NCI-H69 (cell line): ENCODE results near the gene C16orf78.
A peak's percentile ranks its signal among the peaks of the same experiment; 100 is the strongest.

ENCODE experiments used
- DNase-seq: peaks from one replicate; lab custom pipeline; 2025; lab: John Stamatoyannopoulos, UW

The C16orf78 gene, protein sequence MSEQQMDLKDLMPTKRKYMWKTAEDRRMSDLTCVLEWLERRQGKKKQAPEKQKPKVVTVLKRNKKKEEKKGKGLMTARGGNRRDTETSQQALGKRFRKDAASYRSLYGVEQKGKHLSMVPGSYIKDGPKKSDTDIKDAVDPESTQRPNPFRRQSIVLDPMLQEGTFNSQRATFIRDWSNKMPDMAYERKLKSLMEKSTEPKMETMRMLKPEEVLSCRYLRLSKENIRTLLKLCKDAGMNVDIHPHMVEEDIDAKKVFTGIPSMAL

DNA sequence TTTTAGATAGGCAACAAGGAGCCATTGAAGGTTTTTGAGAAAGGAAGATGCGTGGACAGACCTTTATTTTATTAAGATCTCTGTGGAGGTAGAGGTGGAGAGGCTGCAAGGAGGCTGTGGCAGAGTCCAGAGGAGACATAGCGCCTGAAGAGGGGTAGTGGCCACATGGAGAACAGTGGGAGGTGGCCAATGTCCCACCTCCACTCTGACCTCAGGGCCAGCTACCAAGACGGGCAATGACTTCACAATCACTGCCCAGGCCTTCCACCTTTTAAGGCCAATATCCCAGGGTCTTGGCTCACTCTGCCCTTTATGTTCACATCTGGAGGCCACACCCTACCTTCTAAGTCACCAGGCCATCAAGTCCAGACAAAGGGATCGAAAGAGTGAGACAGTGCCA, at the start of gene C16orf78:
C16orf78 (plus strand) TSS at position 301 of the 400 bp plus-strand sequence. CDS start 136 bp downstream, outside the sequence.
- no peak for DNase-seq

DNA sequence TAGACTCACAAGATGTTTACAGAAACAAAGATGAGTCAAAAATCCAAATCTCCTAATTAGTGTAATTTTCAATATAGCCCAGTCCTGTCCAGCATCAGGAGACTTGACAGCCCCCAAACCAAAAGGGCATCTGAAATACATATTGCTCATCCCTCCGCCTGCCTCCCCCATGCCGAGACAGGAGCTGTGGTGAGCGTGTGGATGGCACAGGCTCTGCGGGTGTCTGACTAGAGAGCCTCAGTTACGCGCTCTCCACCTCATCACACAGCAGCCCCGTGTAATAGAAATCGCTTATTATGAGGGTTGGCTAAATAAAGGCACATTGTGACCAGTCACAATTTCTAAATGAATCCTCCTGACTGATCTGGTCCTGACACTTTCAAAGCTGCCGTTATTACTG, 48.9 kb upstream of the C16orf78 start:
- DNase-seq: no peak

DNA sequence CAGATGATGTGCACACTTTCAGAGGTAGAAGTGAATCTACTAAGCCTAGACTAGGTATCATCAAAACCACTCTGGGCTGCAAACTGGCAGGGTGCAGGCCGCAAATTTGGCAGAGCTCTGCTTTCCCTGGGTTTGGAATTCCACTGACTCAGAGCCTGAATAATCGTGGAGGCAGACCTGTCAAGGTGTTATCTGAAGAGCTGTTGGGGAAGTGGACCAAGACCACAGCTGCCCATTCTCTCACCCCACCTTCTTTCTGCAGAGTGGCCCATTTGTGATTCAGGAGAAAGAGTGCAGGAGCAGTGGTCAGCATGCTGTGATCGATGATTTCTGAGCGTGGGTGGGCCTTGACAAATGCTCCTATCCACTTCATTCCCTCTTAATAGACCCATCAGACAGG, 46.1 kb upstream of the C16orf78 start:
- no peak for DNase-seq

DNA sequence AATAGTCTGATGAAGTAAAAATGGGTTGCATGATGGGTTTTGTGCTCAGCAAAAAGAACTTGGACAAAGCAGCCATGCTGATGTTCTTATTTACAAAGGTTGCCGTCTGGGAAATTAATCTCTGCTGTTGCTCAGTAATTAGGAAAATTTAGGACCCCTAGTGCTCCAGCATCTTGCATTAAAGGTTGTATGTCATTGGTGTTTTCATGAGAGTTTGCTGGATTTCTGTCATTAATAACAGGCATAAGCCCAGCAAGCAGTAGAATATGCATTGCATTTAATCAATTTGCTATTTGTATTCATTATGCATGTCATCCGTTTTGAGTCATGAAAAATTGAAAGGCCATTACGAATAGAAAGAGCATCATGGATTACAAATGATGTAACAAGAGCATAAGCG, 45.3 kb upstream of the C16orf78 start:
- DNase-seq: no peak

DNA sequence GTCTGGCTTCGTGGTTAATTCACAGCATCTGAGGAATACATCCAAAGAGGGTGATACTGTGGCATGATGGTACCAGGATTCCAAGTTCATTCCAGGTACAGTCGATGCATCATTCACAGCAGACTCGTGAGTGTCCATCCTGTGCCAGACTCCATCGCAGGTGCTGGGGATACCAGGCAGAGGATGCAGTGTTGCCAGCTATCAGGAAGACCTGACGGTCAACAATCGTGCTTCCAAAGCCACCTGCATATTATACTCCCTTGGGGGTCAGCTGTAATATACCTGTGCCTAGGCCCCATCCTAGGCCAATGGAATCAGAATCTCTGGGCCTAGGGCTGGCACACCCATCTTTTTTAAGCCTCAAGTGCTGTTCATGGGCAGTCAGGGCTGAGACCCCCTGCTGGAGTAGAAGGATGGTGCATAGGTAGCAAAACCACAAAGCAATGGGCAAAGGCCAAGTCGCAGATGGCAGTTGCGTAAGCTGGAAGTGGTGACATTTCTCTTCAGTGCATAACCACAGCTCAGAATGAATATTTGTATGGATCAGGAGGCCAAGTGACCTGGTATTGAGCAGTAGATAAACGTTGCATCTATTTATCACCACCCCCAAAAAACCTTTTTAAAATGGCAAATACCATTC, 42.9 kb upstream of the C16orf78 start:
- DNase-seq: no peak

DNA sequence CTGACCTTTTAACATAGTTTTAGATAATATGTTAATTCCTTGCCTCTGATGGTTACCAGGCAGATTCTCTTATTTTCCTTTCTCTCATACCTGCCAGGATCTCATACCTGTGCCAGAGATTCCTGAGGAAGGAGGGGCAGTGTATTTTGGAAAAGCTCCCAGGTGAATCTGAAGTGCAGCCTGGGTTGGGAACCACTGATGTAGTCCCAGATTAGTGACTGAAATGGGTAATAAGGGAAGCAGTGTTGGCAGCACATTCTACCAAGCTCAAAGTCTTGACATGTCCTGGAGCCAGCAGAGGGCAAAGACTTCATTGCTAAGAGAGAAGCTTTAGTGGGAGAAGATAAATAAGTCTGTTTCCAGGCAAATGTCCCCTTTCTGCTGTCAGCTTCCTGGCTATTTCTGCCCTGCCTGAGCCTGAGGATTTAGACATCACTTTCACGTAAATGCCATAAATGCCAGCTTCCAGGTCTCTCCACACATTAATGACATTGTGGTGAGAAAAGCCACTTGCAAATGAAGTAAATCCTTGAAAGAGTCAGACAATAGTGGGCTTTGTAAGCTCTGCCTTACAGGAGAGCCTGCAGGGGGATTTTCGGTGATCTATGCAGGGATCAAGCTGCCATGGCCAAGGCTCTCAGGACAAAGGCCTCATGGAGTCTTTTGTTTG, 40.9 kb upstream of the C16orf78 start:
- DNase-seq: no peak

DNA sequence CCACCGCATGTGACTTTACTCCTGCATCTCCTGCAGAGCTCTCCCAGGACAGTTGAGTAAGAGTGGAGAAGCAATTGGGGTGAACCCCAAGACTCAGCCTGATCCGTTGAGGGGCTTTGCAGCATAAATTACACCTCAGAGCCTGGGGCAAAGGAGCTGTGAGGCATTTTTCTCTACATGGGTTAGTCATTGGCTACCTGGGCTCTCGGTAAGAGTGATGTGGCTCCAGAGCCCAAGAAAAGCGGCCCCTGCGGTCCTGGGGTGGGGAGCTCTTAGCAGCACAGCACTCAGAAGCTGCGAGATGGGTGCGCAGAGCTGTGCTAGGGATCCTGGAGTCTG, 40.4 kb upstream of the C16orf78 start:
- DNase-seq: no peak

DNA sequence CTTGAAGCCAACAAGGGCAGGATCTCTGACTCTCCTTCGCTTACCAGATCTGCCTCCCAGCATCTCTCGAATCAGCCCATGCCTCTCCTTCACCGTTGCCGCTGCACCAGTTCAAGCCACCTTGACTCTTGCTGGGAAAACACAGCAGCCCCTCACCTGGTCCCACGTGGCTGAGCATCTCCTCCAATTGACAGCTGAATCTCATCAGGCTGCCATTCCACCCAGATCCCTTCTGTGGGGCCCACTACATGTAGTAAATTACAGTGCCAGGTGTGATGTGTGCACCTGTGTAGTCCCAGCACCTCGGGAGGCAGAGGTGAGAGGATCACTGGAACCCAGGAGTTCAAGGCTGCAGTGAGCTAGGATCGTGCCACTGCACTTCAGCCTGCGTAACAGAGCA, 37.8 kb upstream of the C16orf78 start:
- DNase-seq: no peak

DNA sequence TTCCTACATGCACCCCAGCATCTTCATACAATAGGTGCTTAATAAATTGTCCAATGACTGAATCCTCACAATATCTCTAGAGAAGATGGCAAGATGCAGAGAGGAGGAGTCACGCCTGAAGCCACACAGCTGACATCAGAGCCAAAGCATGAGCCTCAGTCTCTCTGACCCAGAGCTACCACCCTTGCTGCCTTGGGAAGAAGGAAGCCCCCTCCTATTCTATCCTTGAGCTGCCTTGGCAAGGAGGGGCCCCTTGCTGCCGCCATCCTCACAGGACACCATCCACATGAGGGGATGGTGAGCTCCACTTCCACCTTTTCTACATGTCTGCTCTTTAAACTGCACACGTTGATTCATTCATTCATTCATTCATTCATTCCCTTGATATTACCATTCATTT, 37.0 kb upstream of the C16orf78 start:
- no peak for DNase-seq

DNA sequence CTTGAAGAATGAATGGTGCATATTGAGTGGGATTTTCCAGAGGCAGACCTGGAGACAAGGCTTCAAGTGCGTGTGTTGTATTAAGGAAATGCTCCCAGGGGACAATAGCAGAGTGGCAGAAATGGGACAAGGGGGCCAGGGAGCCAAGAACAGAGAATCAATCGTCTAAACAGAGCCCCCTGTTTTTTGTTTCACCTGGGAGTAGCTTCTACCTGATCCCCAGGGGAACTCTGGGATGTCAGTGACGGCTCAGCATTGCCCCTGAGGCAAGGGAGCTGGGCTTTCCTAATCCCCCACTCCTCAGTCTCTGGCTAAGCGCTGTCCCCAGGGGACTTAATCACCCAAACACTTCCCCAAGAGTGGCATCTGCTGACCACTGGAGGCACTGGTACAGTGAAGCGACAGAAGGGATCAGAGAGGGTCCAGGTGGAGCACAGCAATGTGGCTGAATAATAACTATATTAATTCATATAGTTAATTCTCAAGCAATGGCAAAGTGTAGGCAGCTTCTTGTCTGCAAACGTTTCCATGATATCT, 35.7 kb upstream of the C16orf78 start:
- peak; percentile 28 for DNase-seq

DNA sequence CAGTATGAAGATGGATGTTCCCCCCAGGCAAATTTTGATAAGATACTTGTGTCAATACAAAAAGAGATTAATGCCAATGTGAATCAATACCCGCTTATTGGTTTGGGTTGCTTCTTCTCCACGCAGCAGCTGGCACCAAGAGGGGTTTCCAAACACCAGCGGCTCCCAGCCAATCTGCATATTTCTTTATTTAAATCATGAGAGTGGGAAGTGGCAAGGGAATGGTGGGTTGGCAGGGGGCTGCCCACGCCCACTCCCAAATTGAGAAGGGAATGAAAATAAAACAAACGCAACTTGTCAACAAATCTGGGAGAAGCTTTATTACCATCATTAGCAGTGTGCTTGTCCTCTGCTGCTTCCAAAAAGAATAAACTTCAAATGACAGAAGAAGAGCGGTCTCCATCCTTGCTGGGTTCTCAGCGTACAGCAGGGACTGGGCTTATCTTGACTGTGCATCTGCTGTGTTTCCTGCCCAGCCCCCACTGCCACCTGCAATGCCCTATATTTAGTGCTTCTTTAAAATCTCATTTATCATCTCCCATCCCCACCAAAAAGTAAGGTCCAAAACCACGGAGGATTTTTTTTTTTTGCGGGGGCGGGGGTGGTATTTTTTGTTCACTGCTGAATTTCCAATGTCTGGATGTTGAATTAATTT, 34.9 kb upstream of the C16orf78 start:
- no peak for DNase-seq

DNA sequence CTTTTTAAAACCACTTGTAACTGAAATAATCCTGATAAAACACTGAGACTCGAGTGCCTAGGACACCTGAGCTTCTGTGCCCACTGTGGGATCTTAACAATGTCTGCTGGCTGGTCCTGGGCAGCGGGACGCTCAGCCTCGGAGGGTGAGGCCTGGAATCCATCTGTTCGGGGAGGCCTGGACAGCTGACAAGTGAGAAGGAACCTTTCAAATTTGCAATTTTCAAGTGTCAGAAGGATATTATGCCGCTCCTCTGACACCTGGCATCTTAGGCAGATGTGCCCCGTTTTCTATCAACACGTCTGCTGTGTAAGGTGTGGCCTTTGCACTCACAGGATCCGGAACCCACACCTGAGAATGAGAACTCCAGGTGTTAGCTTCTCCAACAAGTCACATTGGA, 33.1 kb upstream of the C16orf78 start:
- no peak for DNase-seq

DNA sequence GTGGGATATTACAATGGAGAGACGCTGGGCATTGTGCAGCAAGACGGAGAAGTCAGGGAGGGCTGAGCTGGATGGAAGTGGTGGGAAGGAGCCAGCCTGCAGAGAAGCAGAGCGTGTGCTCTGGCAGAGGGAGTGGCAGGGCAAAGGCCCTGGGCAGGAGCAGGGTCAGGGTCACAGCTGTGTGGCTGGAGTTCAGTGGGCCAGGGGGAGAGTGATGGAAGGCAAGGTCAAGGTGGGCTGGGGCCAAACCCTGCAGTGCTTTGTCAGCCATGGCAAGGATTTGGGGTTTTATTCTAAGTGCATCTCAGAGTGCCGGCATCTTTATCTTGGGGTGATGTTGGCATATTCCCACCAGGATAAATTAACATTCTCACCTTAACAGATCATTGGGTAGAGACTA, 31.9 kb upstream of the C16orf78 start:
- DNase-seq: no peak

DNA sequence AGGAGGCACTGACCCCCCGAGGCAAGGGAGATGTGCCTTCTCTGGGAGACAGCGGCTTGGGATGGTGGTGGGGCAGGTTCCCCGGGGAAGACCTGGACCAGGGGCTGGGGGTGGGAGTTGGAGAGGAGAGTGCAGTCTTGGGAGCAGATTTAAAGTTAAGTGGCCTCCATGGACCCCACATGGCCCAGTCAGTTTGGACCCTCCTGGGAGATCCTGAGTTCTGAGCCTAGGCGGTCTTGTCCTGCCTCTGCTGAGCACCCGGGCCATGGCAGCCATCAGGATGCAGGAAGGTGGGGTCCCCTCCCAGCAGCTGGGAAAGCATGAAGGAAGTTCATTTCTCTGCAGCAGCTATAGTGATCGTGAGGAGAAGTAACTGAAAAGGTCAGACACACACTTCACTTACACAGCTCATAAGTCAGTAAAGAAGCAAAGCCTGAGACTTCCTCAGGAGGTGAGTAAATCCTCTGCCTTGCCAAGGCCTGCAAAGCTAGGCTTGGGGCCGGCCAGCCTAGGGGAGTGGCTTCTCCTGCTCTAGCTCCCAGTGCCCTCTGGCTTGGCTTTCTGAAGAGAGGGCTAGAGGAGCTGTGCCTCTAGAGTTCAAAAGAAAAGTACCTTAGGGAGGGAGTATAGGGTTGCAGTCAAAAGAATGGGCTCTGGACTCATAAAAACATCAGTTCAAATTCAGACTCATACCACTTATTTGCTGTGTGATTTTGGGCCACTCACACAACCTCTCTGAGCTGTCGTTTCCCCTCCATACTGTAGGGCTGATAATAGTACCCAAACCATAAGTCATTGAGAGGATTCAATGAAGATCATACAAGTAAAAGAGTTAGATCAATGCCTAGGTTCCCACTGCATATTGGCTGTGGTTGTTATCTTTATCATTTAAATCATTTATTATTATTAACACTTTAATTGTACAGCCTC, 31.0 kb upstream of the C16orf78 start:
- DNase-seq: no peak

DNA sequence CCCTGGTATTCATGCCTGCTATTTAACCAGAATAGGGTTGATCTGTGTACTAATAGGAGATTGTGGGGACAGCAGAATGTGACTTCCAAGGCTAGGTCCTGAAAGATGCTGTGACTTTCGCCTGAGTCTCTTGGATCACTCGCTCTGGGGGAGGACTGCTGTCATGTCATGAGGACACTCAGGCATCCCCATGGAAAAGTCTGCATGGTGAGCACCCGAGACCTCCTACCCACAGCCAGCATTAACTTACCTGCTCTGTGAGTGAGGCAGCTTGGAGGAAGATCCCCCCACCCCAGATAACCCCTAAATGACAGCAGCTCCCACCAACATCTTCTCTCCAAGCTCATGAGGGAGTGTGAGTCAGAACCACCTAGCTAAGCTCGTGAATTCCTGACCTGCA, 30.3 kb upstream of the C16orf78 start:
- DNase-seq: no peak

DNA sequence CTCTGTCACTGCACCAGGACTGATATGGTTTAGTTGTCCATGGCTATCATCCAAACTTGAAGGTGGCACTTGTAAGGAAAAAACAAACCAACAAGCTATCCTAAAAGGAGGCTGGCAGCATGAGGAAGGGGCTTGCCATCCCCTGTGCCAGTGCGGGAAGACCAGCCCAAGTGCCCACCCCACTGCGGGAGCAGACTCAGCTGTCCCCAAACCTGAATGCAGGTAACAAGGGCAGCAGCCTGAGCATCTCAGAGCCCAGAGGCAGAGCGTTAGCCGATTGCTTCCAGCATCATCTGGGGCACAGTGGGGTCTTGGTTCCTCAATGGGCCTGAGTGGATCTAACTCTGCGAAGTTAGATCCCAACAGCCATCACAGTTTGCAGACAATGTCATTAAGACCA, 29.2 kb upstream of the C16orf78 start:
- DNase-seq: no peak

DNA sequence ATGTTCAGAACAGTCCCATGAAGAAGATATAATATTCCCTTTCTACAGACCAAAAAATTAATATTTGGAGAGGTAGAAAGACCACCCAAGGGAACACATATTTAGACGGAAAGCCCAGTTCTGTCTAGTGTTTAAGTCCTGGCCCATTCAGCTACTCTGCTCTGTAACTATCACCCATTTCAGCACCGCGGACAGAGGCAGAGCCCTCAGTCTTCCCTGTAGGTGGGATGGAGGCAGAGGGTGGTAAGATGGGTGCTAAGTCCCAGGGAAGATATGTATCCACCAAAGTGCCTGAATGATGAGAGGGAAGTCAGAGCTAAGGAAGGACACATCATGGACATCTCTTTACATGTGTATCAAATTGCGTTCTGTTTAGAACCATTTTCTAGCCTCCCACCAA, 27.8 kb upstream of the C16orf78 start:
- DNase-seq: no peak

DNA sequence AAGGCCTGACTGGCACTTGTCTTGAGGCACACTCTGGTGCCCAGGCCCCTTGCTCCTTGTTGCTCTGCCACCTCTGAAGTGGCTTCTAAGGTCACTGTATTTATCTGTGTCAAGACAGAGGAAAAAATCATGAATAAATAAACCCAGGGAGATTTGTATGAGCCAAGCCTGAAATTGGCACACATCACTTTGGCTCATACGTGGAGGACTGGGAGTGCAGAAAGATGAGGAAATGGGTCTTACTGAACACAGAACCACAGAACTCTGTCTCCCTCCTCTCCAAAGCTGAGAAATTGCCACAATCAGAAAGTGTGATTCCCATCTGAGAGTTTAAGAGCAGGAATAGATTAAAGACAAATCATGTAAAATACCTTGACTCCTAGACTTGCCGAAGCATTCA, 27.1 kb upstream of the C16orf78 start:
- DNase-seq: no peak

DNA sequence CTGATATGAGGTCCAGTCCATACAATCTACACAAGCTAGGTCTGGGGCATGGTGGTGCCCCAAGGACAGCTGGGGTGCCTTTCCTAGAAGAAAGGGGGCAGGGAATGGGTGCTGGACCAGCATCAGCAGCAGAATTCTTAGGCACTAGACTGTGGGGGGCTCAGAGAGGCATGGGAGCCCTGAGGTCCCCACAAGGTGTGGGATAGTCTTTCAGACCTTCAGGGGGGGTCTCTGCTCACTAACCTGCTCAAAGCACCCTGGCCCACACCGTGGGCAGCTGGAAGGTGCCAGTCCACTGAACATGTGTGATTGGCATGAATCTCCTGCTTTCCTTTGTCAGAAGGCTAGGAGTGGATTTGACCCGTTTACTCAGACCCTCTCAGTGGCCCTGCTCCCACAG, 26.1 kb upstream of the C16orf78 start:
- DNase-seq: no peak

DNA sequence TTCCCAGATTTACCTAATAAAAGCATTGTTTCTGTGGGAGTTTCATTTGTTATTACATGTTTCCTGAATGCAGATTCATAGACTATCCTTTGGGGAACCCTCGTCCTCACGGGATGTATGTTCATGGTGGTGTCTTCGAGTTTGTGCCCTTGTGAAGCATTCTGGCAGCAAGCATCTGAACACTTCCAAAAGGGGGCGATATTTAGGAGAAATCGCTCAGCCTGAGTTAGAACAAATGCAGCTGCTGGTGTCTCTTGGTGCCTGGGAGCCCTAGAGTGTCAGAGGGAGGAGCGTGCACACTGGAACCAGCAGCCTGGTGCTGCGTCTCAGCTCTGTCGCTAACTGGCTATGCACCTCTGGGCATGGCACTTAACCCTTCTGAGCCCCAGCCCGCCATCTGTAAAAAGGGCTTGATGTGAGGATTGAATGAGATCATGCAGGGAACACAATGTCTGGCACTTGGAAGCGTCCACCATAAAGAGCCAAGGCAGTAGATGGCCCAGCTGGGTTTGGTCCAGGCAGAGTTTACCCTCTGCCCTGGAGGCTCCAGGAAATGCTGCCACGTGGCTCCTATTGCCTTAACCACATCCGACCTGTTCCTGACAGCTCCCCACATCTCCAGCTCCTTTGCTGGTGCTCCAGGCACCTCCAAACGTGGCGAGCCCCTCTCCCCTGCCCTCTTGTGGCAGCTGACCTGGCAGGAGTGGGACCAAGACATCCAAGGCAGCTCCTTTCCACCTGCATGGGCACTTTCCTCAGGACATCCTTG, 25.0 kb upstream of the C16orf78 start:
- DNase-seq: peak; percentile 26
